ENCODE measurements around the gene CABCOCO1. TPM values are rescaled to one million over a fixed set of nuclear protein-coding genes. Genes with fewer than 3 reads are reported as not detected.

CABCOCO1 gene
- total and polyA plus RNA-seq, 9 of the 15 experiments (the other 6 are each of a cell fraction or from before 2014, with no cell fraction given), result 0.04 TPM; not detected in 8

DNA sequence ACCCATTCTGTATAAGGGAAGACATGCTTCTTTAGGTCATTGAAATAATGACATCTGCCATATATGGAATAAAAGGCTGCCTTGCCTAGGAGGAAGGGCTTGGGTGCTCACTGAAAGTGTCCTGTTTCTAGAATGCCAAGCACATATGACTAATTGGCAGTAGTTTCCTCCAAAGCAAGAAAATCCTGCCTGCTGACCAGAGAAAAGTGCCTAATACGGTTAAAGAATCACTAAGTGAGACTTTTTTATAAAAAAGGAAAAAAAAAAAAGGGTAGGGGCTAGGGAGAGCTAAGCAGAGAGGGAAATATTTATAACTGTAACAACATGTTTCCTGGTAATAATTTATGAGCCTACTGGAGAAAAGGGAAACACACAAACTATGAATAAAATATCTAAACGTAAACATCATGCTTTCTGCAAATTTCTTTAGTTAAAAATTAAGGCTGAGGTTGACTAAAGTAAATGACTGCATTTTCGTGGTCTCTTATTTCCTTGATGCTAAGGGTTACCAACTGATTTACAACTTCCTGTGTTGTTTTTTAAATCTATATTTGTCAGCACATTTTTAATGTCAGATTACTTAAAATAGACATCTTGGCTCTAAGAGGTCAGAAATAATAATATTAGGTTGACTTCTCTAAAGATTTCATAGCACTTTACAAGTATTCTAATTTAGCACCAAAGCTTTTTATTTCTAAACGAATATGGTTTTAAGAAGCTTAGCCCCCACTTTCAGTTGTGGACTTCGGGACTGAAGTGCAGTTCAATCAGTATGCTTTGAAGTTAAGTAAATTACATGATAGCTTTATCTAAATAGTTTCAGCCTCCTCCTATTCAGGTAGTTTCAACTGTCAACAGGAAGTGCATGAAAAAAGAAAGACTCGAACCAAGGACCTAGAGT, 89.6 kb downstream of the CABCOCO1 start (continued):
- TF ChIP-seq, protein P1, sequence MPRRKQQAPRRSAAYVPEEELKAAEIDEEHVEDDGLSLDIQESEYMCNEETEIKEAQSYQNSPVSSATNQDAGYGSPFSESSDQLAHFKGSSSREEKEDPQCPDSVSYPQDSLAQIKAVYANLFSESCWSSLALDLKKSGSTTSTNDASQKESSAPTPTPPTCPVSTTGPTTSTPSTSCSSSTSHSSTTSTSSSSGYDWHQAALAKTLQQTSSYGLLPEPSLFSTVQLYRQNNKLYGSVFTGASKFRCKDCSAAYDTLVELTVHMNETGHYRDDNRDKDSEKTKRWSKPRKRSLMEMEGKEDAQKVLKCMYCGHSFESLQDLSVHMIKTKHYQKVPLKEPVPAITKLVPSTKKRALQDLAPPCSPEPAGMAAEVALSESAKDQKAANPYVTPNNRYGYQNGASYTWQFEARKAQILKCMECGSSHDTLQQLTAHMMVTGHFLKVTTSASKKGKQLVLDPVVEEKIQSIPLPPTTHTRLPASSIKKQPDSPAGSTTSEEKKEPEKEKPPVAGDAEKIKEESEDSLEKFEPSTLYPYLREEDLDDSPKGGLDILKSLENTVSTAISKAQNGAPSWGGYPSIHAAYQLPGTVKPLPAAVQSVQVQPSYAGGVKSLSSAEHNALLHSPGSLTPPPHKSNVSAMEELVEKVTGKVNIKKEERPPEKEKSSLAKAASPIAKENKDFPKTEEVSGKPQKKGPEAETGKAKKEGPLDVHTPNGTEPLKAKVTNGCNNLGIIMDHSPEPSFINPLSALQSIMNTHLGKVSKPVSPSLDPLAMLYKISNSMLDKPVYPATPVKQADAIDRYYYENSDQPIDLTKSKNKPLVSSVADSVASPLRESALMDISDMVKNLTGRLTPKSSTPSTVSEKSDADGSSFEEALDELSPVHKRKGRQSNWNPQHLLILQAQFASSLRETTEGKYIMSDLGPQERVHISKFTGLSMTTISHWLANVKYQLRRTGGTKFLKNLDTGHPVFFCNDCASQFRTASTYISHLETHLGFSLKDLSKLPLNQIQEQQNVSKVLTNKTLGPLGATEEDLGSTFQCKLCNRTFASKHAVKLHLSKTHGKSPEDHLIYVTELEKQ (CRISPR knock-in tag; IDR thresholded peaks at IDR 0.05), result no peak
- TF ChIP-seq NR2C1 (IDR thresholded peaks at IDR 0.05), result no peak
- TF ChIP-seq NR2C1 (tag; IDR thresholded peaks at IDR 0.05), result no peak; the same call in 1 of the 2 replicates
- TF ChIP-seq RFX1 (IDR thresholded peaks at IDR 0.05), result peak; percentile 56
- TF ChIP-seq ZNF316 (IDR thresholded peaks at IDR 0.05), result peak; percentile 93
- no peak for TF ChIP-seq MAZ (CRISPR knock-in tag; conservative IDR thresholded peaks at IDR 0.05 in 1 of 2, IDR thresholded peaks at IDR 0.05 in 1 of 2)
- no peak for TF ChIP-seq ETV6 (IDR thresholded peaks at IDR 0.05; ENCODE audit: borderline replicate concordance in 1 of 2, low read depth in 2 of 2, low read length in 1 of 2)
- TF ChIP-seq ETV6 (CRISPR knock-in tag; IDR thresholded peaks at IDR 0.05; ENCODE audit: borderline replicate concordance), result no peak
- no peak for TF ChIP-seq MCM3 (IDR thresholded peaks at IDR 0.05)
- TF ChIP-seq HNRNPL (IDR thresholded peaks at IDR 0.05; ENCODE audit: low read depth, low read length), result no peak
- no peak for TF ChIP-seq CHD4 (IDR thresholded peaks at IDR 0.05; ENCODE audit: insufficient read depth, insufficient replicate concordance, low read depth, low read length, poor library complexity, severe bottlenecking)
- 0 out of 2 replicates have a peak, but pooled peaks have one; percentile 59 for TF ChIP-seq ZNF175 (CRISPR knock-in tag; IDR thresholded peaks at IDR 0.05; ENCODE audit: low read depth)
- TF ChIP-seq TGIF2 (CRISPR knock-in tag; IDR thresholded peaks at IDR 0.05), result no peak
- peak; percentile 79 for TF ChIP-seq C11orf30 (IDR thresholded peaks at IDR 0.05; ENCODE audit: low read depth)
- no peak for TF ChIP-seq CCAR2 (IDR thresholded peaks at IDR 0.05; ENCODE audit: low read depth, low read length)
- no peak for TF ChIP-seq NR3C1 (CRISPR knock-in tag; IDR thresholded peaks at IDR 0.05)
- TF ChIP-seq, protein P2, sequence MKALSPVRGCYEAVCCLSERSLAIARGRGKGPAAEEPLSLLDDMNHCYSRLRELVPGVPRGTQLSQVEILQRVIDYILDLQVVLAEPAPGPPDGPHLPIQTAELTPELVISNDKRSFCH (CRISPR knock-in tag; IDR thresholded peaks at IDR 0.05), result no peak
- TF ChIP-seq, protein P2 (tag; IDR thresholded peaks at IDR 0.05), result no peak
- TF ChIP-seq, protein P3, sequence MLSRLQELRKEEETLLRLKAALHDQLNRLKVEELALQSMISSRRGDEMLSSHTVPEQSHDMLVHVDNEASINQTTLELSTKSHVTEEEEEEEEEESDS (CRISPR knock-in tag; IDR thresholded peaks at IDR 0.05), result no peak
- no peak for TF ChIP-seq MTA3 (IDR thresholded peaks at IDR 0.05; ENCODE audit: borderline replicate concordance)
- no peak for TF ChIP-seq GATAD2A (IDR thresholded peaks at IDR 0.05)
- TF ChIP-seq ZNF253 (CRISPR knock-in tag; conservative IDR thresholded peaks at IDR 0.05), result no peak
- no peak for TF ChIP-seq CHD2 (IDR thresholded peaks at IDR 0.05; ENCODE audit: low read depth, low read length)

Data from K562 (cell line).